Naive thymus-derived CD4-positive, alpha-beta T cell (primary cell): ENCODE results near the gene DLGAP3. TPM values are rescaled to one million over a fixed set of nuclear protein-coding genes. Genes with fewer than 3 reads are reported as not detected.
A peak's percentile ranks its signal among the peaks of the same experiment; 100 is the strongest.

Source experiments
- ATAC-seq: fragments of 150-1000 bp; cut with Tn5 transposase; 2 replicates; pipeline ENCODE4 v1.10.0; 2021; ENCODE audit warnings: mild to moderate bottlenecking, moderate library complexity
- CTCF ChIA-PET: fragments of 350-600 bp; sonication (Branson Sonifier 250); formaldehyde crosslinking; loops from one replicate; lab custom pipeline; 2021; ENCODE audit warnings: antibody characterized with exemption; lab: Charles Lee
- POLR2A ChIA-PET: fragments of 350-600 bp; sonication (Branson Sonifier 250); formaldehyde crosslinking; loops from one replicate; lab custom pipeline; 2021; ENCODE audit warnings: antibody characterized with exemption, inconsistent platforms; lab: Charles Lee
- DNase-seq, 9 donors: peaks; one replicate each; pipeline versions ENCODE4 v3.0.0 to v3.0.0-alpha.2; 2020 to 2022; ENCODE audit warnings: mixed read lengths in 1 of 9
- H3K27ac ChIP-seq: one replicate; pipeline ENCODE4 v1.7.0; 2013; ENCODE audit warnings: mild to moderate bottlenecking, low read depth, low read length, moderate library complexity
- H3K27me3 ChIP-seq, 2 donors: one replicate each; pipeline ENCODE4 v1.7.0; 2013; ENCODE audit warnings: low read length in 2 of 2, mild to moderate bottlenecking in 2 of 2, moderate library complexity in 2 of 2; ENCODE audit not compliant: control insufficient read depth in 2 of 2, insufficient read depth in 2 of 2
- H3K36me3 ChIP-seq, 3 experiments: 1 replicate in 2 of 3; 2 replicates in 1 of 3; pipeline ENCODE4 v1.7.0; 2013; ENCODE audit warnings: low read length in 3 of 3, mild to moderate bottlenecking in 3 of 3, moderate library complexity in 1 of 3; ENCODE audit not compliant: insufficient read depth in 3 of 3, control insufficient read depth in 2 of 3
- H3K4me1 ChIP-seq, 2 donors: one replicate each; pipeline ENCODE4 v1.7.0; 2013; ENCODE audit warnings: low read length in 2 of 2, mild to moderate bottlenecking in 2 of 2, moderate library complexity in 1 of 2; ENCODE audit not compliant: control insufficient read depth in 2 of 2, insufficient read depth in 2 of 2
- H3K4me3 ChIP-seq: 2 replicates; pipeline ENCODE4 v1.7.0; 2013; ENCODE audit warnings: mild to moderate bottlenecking, low read length
- H3K9me3 ChIP-seq, 3 experiments: 1 replicate in 2 of 3; 2 replicates in 1 of 3; pipeline ENCODE4 v1.7.0; 2013; ENCODE audit warnings: low read length in 3 of 3; ENCODE audit not compliant: control insufficient read depth in 2 of 3
- H3K27ac Mint-ChIP-seq, 9 donors: one replicate each; pipeline ENCODE4 v1.8.0; 2020 to 2022; ENCODE audit warnings: mixed read lengths in 9 of 9, mild to moderate bottlenecking in 8 of 9, moderate library complexity in 5 of 9, inconsistent platforms in 2 of 9
- H3K27me3 Mint-ChIP-seq, 5 donors: one replicate each; pipeline ENCODE4 v1.8.0; 2021 to 2022; ENCODE audit warnings: mixed read lengths in 5 of 5, mild to moderate bottlenecking in 1 of 5
- H3K36me3 Mint-ChIP-seq, 5 donors: one replicate each; pipeline ENCODE4 v1.8.0; 2020 to 2022; ENCODE audit warnings: mixed read lengths in 5 of 5, mild to moderate bottlenecking in 3 of 5, inconsistent platforms in 1 of 5
- H3K4me1 Mint-ChIP-seq, 7 donors: one replicate each; pipeline ENCODE4 v1.8.0; 2020 to 2022; ENCODE audit warnings: mixed read lengths in 7 of 7, mild to moderate bottlenecking in 3 of 7, inconsistent platforms in 1 of 7
- H3K4me3 Mint-ChIP-seq, 10 donors: one replicate each; pipeline ENCODE4 v1.8.0; 2020 to 2022; ENCODE audit warnings: mild to moderate bottlenecking in 10 of 10, mixed read lengths in 10 of 10, moderate library complexity in 6 of 10, inconsistent platforms in 2 of 10
- H3K9me3 Mint-ChIP-seq, 11 donors: one replicate each; pipeline ENCODE4 v1.8.0; 2020 to 2022; ENCODE audit warnings: mixed read lengths in 11 of 11, mild to moderate bottlenecking in 4 of 11, inconsistent platforms in 1 of 11, moderate library complexity in 1 of 11
- intact Hi-C, 2 donors: fragments of 100-400 bp; cut with micrococcal nuclease; formaldehyde crosslinking; loops; one replicate each; pipeline ENCODE4 v1.15.1; 2023
- polyA plus RNA-seq, 2 donors: library from polyadenylated mRNA; unstranded; fragments of 300-500 nt; fragmentation: Illumina TruSeq; gene quantifications; one replicate each; pipeline ENCODE4 v1.2.3, GENCODE V29; 2021
- total RNA-seq, 6 experiments: library from RNA in 5 of 6; stranded (reverse) in 5 of 6; gene quantifications; 1 replicate in 5 of 6; 2 replicates in 1 of 6; pipeline ENCODE4 v1.2.3 and lab custom pipeline; 2021 to 2026

The DLGAP3 gene
- total and polyA plus RNA-seq, 7 experiments from 2014 or later, result 0.13 to 1.4 (median 1.2) TPM; not detected in 1

DNA sequence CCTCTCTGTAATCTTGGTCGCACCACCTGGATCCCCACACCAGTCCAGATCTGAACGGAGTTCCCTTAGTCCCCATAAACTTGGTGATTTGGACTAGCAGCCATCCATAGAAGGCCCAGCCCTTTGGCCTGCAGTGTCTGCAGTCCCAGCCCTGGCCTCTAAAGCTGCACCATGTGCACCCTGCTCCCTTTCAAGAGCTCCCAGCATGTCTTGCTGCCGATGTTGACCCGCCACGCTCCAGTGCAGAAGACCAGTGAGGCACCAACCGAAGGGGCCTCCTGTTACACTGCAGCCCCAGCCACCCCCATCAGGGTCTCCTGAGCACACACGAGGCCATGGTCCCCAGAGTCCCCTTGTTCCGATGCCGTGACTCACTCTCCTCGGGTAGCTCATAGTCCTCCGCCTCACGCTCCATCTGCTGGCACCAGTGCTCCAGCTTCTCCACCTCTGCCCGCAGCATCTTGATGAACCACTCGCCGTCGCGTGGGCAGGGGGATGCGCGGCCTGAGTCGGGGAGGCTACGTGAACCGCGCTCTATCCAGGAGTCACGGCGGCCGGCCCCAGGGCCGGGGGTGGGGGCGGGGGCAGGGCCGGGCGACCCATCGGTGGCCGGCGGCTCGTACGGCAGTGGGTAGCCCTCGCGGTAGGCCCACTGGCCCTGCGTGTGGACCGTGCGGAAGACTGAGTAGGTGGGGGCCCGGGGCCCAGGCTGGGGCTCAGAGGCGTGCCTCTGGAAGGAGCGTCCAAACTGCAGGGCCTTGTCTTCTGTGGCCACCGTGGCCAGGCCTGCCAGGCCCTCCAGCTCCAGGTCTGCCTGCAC, 61.0 kb downstream of the DLGAP3 start:
- DNase-seq, result no peak
- Histone ChIP-seq H3K4me1 (peaks cover 13 to 15% of the 10 kb centered on the region in 2 donors), H3K27ac (no peak overlapping the region), H3K36me3 (no peaks in the 10 kb centered on the region), H3K27me3 (no peaks in the 10 kb centered on the region), H3K9me3 (no peaks in the 10 kb centered on the region), H3K4me3 (no peak overlapping the region)
- intact Hi-C loops, result no loop called here
- Mint-ChIP-seq H3K4me1 (peaks cover 18 to 47% (median 40%) of the 10 kb centered on the region in 7 donors), H3K4me3 (peak overlapping the region in 8 of 10 donors; percentile 6 to 72 (median 35)), H3K27me3 (peaks cover 14 to 27% (median 22%) of the 10 kb centered on the region in 5 donors), H3K36me3 (peaks cover 0 to under 1% (median 0%) of the 10 kb centered on the region in 5 donors), H3K9me3 (peaks cover 0 to 2% (median 0%) of the 10 kb centered on the region in 11 donors), H3K27ac (peak overlapping the region in 3 of 9 donors; percentile 7 to 88 (median 64))
- ChIA-PET POLR2A (interaction anchor here (1.0 kb wide), 1 partner anchor 9 kb away, joined by 3 read pairs; the partner anchor contains the start of gene SMIM12), CTCF (interaction anchor here (1.4 to 4.4 kb wide), 2 partner anchors 14 to 82 kb away, joined by 5 to 50 read pairs; no protein-coding TSS in a partner anchor)
- ATAC-seq, result no peak

GRCh38 chr1:34867415-34867814, 62.0 kb downstream of the DLGAP3 start:
- peaks cover 6 to 18% (median 12%) of the 10 kb centered on the region in 5 donors for H3K27me3 Mint-ChIP-seq
- CTCF ChIA-PET, result interaction anchor here (1.3 to 4.4 kb wide), 2 partner anchors 13 to 18 kb away, joined by 3 to 50 read pairs; no protein-coding TSS in a partner anchor
- POLR2A ChIA-PET, result interaction anchor here (1.0 kb wide), 1 partner anchor 8 kb away, joined by 3 read pairs; the partner anchor contains the start of gene SMIM12
- H3K9me3 Mint-ChIP-seq, result peaks cover 0 to 2% (median 0%) of the 10 kb centered on the region in 11 donors
- ATAC-seq (peak; percentile 17), DNase-seq (no peak)
- H3K9me3 ChIP-seq, result no peaks in the 10 kb centered on the region
- peak overlapping the region; percentile 6 to 86 (median 56) for H3K4me3 Mint-ChIP-seq
- no peak overlapping the region for H3K27ac ChIP-seq
- peaks cover 0 to 2% (median 0%) of the 10 kb centered on the region in 5 donors for H3K36me3 Mint-ChIP-seq
- no peaks in the 10 kb centered on the region for H3K27me3 ChIP-seq
- H3K4me3 ChIP-seq, result no peak overlapping the region
- H3K4me1 Mint-ChIP-seq, result peaks cover 27 to 58% (median 51%) of the 10 kb centered on the region in 7 donors
- intact Hi-C loops, result loop anchor here in 1 of 2 donors (2.0 kb wide), 1 partner anchor 163 kb away; the partner anchor contains the start of gene ZMYM6
- peak overlapping the region in 6 of 9 donors; percentile 43 to 88 (median 64) for H3K27ac Mint-ChIP-seq
- no peaks in the 10 kb centered on the region for H3K36me3 ChIP-seq
- H3K4me1 ChIP-seq, result peaks cover 19 to 22% of the 10 kb centered on the region in 2 donors

DNA sequence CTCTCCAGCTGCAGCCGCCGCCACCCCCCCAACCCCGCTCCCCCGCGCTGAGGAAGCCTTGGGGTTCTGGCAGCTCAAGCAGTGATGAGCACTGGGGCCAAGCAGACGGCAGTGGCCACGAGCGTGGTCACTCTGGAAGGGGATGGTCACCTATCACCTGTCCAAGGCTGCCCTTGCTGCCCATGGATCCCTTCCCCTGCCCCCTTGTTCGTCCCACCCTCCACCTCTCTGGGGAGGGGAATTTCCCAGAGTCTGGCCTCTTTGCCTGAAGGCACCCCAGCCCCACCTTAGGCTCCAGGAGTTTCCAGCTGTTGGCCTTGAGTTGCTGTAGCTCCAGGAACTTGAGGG, 62.7 kb downstream of the DLGAP3 start:
- Mint-ChIP-seq H3K27ac (peak overlapping the region in 6 of 9 donors; percentile 28 to 91 (median 75)), H3K4me1 (peaks cover 29 to 58% (median 49%) of the 10 kb centered on the region in 7 donors), H3K9me3 (peaks cover 0 to 2% (median 0%) of the 10 kb centered on the region in 11 donors), H3K27me3 (peaks cover 0 to 12% (median 6%) of the 10 kb centered on the region in 5 donors), H3K36me3 (peaks cover 0 to 2% (median 0%) of the 10 kb centered on the region in 5 donors), H3K4me3 (peak overlapping the region in 9 of 10 donors; percentile 26 to 92 (median 87))
- CTCF ChIA-PET, result interaction anchor here (1.3 to 4.4 kb wide), 3 partner anchors 12 to 164 kb away, joined by 3 to 50 read pairs (median 4); no protein-coding TSS in a partner anchor
- ATAC-seq (no peak), DNase-seq (no peak)
- no peaks in the 10 kb centered on the region for H3K36me3 ChIP-seq
- peak overlapping the region; percentile 66 for H3K4me3 ChIP-seq
- peak overlapping the region; percentile 83 for H3K27ac ChIP-seq
- H3K27me3 ChIP-seq, result no peaks in the 10 kb centered on the region
- H3K4me1 ChIP-seq, result peaks cover 19 to 22% of the 10 kb centered on the region in 2 donors
- intact Hi-C loops, result loop anchor here (1.0 to 2.0 kb wide), 4 partner anchors 14 to 164 kb away; partner anchors contain the start of genes TMEM35B (in 1 of the 2) and ZMYM6 (in 1 of the 2)
- POLR2A ChIA-PET, result interaction anchor here (0.8 to 1.6 kb wide), 3 partner anchors 9 to 163 kb away, joined by 3 to 11 read pairs (median 3); partner anchors contain the start of gene TMEM35B
- H3K9me3 ChIP-seq, result no peaks in the 10 kb centered on the region

DNA sequence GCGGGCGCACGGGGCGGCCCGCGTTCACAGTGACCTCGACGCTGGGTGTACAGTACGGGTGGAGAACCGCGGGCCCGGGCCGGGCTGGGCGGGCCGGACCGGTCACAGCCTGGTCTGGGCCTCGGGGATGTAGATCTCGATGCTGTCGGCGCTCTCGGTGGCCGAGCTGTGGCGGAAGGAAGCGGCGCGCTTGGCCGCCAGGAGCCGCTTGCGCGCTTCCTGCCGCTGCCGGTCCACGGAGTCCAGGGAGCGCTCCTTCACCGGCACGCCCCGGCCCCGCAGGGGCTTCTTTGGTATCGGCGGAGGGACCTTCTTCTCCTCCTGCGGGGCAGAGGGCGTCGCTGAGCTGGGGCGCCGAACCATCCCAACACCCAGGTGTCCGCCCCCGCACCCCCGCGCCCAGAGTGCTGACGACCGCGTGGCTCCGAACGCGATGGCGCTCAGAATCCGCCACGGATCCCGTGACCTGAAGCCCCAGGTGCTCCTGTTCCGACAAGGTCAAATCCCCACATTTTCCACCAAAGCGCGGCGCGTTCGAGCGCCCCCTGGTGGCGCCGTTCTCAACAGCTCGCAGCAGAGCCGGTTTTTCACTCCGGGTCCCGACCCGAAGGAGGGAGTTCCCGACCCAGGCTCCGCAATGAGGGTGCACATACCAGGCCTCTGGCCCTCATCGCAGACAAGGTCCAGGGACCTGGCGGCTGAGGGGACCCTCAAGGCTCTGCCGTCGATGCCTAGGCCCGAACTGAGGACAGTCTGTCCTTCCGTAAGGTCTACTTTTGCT, 63.3 kb downstream of the DLGAP3 start:
- Histone ChIP-seq H3K4me1 (peaks cover 19 to 22% of the 10 kb centered on the region in 2 donors), H3K36me3 (no peaks in the 10 kb centered on the region), H3K27ac (peak overlapping the region; percentile 83), H3K27me3 (no peaks in the 10 kb centered on the region), H3K4me3 (peak overlapping the region; percentile 66), H3K9me3 (no peaks in the 10 kb centered on the region)
- Mint-ChIP-seq H3K4me3 (peak overlapping the region; percentile 82 to 92 (median 86)), H3K36me3 (peaks cover 0 to 2% (median 0%) of the 10 kb centered on the region in 5 donors), H3K4me1 (peaks cover 28 to 54% (median 44%) of the 10 kb centered on the region in 7 donors), H3K27ac (peak overlapping the region; percentile 80 to 92 (median 88)), H3K27me3 (peaks cover 0 to 6% (median under 1%) of the 10 kb centered on the region in 5 donors), H3K9me3 (peaks cover 0 to 2% (median 0%) of the 10 kb centered on the region in 11 donors)
- intact Hi-C loops, result loop anchor here (1.0 to 2.0 kb wide), 4 partner anchors 14 to 165 kb away; partner anchors contain the start of genes TMEM35B (in 1 of the 2) and ZMYM6 (in 1 of the 2)
- DNase-seq, result peak; percentile 87 to 97 (median 90)
- ChIA-PET CTCF (interaction anchor here (1.3 to 4.4 kb wide), 3 partner anchors 12 to 164 kb away, joined by 3 to 50 read pairs (median 4); no protein-coding TSS in a partner anchor), POLR2A (interaction anchor here (0.8 to 1.6 kb wide), 4 partner anchors 8 to 402 kb away, joined by 3 to 11 read pairs (median 3); partner anchors contain the start of genes TMEM35B and ZMYM4)
- ATAC-seq, result peak; percentile 92

- Mint-ChIP-seq H3K4me1 (peaks cover 24 to 51% (median 41%) of the 10 kb centered on the region in 7 donors), H3K9me3 (peaks cover 0 to 2% (median 0%) of the 10 kb centered on the region in 11 donors), H3K36me3 (peaks cover 0 to 2% (median 0%) of the 10 kb centered on the region in 5 donors), H3K27ac (peak overlapping the region in 5 of 9 donors; percentile 25 to 88 (median 53)), H3K27me3 (peaks cover 0 to 3% (median 0%) of the 10 kb centered on the region in 5 donors), H3K4me3 (peak overlapping the region in 9 of 10 donors; percentile 42 to 88 (median 73))
- H3K36me3 ChIP-seq, result no peaks in the 10 kb centered on the region
- ChIA-PET POLR2A (interaction anchor here (0.8 to 2.2 kb wide), 3 partner anchors 13 to 403 kb away, joined by 3 to 11 read pairs (median 7); partner anchors contain the start of genes TMEM35B and ZMYM4), CTCF (interaction anchor here (1.4 to 4.4 kb wide), 2 partner anchors 11 to 165 kb away, joined by 4 to 50 read pairs; no protein-coding TSS in a partner anchor)
- intact Hi-C loops, result no loop called here
- H3K27me3 ChIP-seq, result no peaks in the 10 kb centered on the region
- peak overlapping the region; percentile 66 for H3K4me3 ChIP-seq
- peaks cover 19 to 22% of the 10 kb centered on the region in 2 donors for H3K4me1 ChIP-seq
- H3K9me3 ChIP-seq, result no peaks in the 10 kb centered on the region
- ATAC-seq, result no peak
- H3K27ac ChIP-seq, result peak overlapping the region; percentile 83
- DNase-seq, result peak in 1 of 9 donors; percentile 27
These were observed 63.9 kb downstream of the DLGAP3 start for GRCh38 chr1:34865573-34865972.
